Epidermal melanocyte (primary cell): ENCODE data around the gene S100A14.

Experiments used
- DNase-seq: peaks from one replicate; pipeline ENCODE4 v3.0.0; 2011; ENCODE audit warnings: low spot score; ENCODE audit not compliant: insufficient read length

Gene S100A14

DNA sequence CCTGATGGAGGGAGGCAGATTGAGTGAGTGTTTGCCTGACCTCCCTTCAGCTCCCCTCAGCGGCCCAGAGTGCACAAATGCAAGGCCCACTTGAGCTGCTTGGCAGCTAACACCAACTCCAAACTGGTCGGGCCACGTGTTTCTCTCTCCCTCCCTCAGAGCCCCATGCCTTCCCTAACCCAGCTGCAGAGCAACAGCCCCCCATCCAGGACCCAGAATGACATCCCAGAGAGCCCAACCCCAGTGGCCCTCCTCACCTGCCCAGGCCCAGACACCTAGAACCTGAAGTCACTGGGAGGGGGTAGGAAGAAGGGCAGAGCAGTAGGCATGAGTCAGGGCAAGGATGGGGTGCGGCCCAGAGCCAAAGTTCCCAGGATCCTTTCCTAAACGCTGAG lies 789 bp upstream of the S100A14 start:
- DNase-seq: no peak

GRCh38 chr1:153615406-153615805 lies 719 bp downstream of the S100A14 start:
- no peak for DNase-seq

- DNase-seq: no peak
Measured at GRCh38 chr1:153614906-153615305, 1.2 kb downstream of the S100A14 start.

DNA sequence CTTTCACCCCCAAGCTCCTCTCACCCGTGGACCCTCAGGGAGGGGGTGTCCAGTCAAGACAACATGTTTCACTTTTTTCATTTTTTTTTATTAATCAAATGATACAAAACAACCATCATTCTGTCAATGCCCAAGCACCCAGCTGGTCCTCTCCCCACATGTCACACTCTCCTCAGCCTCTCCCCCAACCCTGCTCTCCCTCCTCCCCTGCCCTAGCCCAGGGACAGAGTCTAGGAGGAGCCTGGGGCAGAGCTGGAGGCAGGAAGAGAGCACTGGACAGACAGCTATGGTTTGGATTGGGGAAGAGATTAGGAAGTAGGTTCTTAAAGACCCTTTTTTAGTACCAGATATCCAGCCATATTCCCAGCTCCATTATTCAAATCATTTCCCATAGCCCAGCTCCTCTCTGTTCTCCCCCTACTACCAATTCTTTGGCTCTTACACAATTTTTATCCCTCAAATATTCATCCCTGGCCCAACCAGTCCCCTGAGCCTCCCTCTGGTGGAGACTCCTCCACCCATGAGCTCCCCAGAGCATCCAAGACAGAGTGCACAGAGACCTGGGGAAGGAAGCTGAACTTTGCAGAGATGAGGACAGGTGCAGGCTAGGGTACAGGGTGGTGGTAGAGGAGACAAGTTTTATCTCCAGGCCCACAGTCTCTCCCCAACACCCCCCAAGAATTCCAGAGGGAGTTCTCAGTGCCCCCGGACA lies 1.8 kb downstream of the S100A14 start:
- DNase-seq: no peak

GRCh38 chr1:153613406-153613805 lies 2.7 kb downstream of the S100A14 start:
- no peak for DNase-seq

DNA sequence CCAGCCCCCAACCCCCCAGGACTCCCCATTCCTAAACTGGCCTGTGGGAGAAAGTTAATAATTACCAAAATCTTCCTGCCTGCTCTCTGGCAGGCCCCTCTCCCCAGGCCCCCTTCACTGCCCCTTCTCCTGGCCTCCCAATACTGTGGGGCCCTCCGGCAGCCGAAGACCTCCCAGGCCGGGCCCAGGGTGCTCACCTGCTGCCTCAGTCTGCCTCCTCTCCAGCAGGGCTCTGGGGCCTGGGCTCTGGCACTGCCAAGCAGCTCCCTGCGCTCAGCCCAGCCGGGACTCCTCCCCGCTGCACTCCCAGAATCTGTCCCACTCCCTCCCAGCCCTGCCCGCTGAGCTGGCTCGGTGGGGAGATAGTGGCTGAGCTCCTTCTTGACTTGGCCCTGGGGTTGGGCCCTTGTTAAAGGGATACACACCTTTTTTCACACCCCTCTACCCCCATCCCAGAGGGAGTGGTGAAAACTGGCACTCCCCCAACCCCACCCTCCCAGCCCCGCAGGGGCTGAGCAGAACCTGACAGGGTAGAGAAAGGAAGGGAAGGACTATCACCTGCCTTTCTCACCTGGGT lies 3.3 kb downstream of the S100A14 start, which contains the start of gene S100A16:
Gene S100A16 (minus strand): TSS at position 383 of the 577 bp plus-strand sequence. CDS start 4,986 bp downstream, outside the sequence.
- DNase-seq: peak; percentile 62

DNA sequence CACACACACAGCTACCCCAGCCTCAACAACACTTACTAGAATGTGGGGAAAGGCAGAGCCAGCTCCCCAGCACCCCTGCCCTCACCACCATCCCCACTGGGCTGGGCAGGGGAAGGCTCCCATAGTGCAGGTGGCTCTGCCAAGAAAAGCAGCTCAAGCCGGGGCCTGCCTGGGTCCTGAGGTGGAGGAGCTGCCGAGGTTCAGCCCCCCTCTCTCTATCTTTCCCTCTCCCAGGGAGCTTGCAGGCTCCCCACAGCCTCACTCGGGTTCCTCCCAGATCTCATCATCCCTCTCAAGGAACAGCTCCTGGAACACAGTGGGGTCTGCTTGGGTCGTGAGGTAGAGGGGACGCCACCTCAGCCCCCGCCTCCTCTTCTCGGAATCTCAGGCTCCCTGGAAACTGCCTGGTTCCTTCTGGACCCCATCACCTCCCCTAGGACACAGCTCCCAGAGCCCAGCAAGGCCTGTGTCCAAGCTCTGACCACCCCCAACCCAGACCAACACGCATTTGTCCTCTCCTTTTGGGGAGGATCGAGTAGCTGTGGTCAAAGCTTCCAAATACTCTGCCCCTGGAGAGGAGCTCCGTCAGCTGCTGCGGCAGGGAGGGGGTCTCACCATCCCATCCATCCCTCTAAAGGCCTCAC lies 3.9 kb downstream of the S100A14 start:
- no peak for DNase-seq

DNA sequence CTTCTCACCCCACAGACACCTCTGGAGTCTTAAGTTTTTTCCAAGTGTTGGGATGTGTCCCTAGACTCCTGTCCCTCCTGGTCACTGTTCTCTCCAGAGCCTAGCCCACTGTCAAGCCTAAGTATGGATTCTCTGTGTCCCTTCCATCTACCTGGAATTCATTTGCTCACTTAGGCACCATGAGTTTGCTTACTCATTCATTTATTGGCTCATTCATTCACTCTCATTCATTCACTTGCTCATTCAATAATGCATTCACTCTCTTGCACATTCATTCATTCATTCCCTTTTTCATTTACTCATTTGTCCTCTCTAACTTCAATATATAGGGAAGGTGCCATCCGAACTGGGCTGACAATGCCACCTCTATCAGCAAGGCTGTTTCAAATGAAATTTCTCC lies 4.8 kb downstream of the S100A14 start:
- DNase-seq: no peak

GRCh38 chr1:153610811-153611301 lies 5.3 kb downstream of the S100A14 start:
- DNase-seq: no peak

DNA sequence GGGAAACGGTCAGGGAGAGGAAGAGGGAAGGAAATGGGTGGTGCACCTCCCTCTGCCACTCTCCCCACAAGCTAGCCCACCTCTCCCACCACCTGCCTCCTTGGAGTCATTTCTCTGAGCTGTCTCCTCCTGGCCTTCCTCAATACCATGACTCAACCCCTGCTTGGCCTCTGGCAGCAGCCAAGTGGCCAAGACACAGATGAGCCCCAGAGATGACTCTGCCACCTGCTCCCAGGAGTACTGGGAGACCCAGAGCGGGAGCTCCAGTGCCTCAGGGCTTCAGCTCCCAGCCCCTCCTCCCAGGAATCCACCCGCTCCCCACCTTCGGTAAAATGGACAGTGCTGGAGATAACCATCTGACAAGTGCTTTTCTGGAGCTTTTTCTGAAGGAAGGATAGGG lies 5.8 kb downstream of the S100A14 start:
- no peak for DNase-seq

DNA sequence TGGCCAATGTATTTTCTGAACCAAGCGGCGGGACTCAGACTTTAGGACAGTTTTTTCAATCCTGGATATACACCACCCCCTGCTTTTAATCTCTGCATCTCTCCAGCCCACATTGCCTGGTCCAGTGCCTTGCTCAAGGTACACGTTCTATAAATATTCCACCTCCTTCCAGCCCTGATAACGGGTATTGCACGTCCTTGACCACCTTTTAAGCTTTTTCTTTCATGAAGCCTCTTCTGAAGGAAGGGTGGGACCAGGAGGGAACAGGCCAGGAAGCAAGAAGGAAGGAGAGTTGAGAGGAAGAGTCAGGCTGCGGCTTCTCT lies 6.6 kb downstream of the S100A14 start:
- no peak for DNase-seq

DNA sequence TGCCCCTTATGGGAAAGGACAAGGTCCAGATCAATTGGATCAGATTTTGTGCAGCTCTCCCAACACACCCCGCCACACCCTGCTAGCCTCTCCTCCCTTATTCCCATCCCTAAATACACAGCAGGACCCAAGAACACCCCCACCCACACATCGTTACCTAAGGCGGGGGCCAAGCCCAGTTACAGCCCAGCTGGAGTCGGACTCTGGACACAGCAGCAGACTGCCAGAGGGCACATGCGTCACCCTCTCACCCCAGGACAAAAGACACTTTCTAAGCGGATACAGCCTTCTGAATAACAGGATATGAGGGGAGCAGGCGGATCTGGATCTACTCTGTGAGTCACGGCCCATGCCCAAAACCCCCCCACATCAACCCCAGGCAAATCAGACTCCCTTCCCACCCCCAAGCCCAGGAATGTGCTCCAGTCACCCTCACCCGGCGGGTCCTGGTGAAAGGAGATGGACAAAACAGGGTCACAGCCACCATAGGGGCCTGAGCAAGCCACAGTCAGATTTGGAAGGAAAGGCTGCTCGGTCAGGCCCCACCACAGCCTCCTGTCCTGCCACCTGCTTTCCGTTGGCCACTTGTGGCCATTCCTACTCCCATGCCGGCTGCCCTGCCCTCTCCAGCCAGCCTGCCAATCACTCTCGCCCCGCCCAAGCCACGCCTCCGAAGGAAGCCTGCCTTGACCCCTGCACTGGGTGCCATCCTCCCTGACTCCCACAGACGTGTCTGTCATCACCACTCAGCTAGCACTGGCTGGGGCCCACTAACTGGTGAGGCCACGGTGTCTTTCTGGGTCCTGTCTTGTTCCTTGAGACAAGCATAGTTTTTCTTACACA lies 7.2 kb downstream of the S100A14 start:
- DNase-seq: peak; percentile 82

- DNase-seq: no peak
Measured at GRCh38 chr1:153608089-153608682, 7.9 kb downstream of the S100A14 start.

DNA sequence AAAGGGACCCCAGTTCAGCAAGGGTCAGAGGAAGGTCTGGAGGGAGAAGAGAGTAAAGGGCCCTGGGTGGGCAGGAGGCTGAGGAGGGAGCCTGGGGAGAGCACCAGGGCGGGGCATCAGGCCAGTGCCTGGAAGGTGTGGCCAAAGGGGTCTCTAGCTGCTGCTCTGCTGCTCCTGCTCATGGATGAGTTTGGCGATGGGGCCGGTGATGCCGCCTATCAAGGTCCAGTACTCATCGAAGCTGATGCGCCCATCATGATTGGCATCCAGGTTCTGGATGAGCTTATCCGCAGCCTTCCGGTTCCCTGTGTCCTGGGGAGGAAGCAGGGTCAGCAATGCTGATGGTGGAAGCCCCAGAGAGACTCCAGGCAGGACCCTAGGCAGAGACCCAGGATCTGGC lies 8.7 kb downstream of the S100A14 start:
- no peak for DNase-seq

DNA sequence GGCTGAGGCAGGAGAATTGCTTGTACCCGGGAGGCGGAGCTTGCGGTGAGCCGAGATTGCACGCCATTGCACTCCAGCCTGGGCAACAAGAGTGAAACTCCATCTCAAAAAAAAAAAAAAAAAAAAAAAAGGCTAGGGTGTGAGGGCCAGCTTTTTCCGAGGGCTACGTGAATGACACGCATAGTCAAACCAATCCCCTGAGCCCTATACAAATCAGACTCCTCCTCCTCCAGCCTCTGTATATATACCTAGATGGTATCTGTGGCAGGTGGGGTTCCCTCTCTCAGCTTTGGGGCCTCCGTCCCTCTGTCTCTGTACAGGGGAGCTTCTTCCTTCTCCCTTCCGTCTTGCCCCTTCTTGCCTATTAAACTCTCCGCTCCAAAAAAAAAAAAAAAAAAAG lies 9.9 kb downstream of the S100A14 start:
- no peak for DNase-seq

- no peak for DNase-seq
Measured at GRCh38 chr1:153602749-153603148, 13.4 kb downstream of the S100A14 start.

DNA sequence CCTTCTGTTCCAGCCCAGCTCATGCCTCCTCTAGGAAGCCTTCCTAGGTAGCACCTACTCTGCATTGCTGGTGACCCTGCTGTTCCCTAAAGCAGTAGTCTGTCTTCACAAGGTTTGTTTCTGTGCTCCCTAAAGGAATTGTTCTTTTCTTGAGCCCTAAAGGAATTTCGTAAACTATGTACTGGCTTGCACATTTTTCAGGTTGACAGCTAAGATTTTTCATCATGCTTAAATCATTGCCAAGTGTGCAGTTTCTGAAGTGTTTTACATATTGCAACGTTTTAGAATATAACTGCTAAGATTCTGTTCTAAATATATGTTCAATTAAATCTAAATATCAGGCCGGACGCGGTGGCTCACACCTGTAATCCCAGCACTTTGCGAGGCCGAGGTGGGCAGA lies 16.3 kb downstream of the S100A14 start:
- no peak for DNase-seq

DNA sequence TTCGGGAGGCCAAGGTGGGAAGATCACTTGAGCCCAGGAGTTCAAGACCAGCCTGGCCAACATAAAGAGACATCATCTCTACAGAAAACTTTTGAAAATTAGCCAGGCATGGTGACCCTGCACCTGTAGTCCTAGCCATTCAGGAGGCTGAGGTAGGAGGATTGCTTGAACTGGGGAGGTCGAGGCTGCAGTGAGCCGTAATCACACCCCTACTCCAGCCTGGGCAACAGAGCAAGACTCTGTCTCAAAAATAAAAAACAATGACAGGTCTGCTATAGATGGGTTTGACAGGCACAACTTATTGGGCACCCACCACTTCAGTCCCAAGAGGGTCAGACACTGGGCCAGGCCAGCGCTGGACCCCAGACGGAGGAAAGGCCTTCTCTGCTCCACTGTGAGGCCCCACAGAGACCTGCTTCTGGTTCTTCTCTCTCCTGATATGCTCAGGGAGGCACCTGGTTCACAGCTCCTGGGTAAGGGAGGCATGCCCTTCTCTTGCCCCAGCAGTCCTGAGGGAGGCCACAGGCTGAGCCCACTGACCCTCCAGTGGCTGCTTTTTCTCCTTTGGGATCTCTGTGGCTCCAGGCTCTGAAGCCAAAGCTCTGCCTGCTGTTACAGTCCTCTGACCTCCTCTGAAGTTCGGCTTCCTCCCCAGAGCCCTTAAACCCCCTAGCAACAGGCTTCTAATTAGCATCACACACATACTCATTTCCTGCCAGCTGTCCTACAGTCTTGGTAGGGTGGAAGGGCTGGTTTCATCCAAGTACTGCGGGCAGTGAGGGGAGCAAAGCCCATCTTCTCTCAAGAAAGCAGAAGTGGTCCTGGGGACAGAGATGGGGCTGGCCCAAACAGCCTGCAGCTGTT lies 17.6 kb downstream of the S100A14 start:
- DNase-seq: no peak

DNA sequence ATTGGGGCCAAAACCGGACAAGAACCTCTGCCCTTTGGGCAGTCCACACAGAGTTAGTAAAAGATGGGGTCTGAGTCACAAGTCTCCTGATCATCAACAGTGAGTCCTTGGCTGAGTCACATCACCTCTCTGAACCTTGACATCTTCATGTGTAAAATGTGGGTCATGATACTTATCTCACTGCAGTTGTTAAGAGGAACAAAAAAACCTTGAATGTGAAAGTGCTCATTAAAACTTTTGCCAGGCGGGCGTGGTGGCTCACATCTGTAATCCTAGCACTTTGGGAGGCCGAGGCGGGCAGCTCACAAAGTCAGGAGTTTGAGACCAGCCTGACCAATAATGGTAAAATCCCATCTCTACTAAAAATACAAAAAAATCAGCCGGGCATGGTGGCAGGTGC lies 18.9 kb downstream of the S100A14 start:
- no peak for DNase-seq

GRCh38 chr1:153592748-153593147 lies 23.4 kb downstream of the S100A14 start:
- DNase-seq: no peak
